Embryonic facial prominence (tissue), 1 donor: Measurements from ENCODE around the gene DEPDC7.
"Not testable (repeated sequence)": the region's sequence is repeated elsewhere in the genome, so short reads cannot be mapped to it uniquely, and the experiment has no call there.

ENCODE experiments used
- DNase-seq: peaks from one replicate; pipeline ENCODE4 v3.0.0-alpha.2; 2016; ENCODE audit errors: extremely low spot score

The DEPDC7 gene

DNA sequence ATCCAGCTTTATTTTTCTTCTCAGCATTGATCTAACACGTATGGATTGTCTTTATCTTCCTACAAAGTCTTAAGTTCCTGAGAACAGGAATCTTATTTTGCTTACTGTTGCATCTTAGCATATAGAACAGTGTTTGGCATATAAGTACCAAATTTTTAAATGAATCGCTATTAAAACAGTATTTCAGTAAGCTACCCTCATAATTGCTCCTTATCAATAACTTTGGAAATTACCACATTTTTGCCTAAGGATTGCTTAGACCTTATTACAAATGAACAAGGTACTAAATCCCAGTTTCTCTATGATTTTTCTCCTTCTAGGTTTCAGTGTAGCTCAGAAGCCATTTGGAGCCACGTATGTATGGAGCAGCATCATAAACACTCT, 9.7 kb downstream of the DEPDC7 start:
- no peak for DNase-seq

DNA sequence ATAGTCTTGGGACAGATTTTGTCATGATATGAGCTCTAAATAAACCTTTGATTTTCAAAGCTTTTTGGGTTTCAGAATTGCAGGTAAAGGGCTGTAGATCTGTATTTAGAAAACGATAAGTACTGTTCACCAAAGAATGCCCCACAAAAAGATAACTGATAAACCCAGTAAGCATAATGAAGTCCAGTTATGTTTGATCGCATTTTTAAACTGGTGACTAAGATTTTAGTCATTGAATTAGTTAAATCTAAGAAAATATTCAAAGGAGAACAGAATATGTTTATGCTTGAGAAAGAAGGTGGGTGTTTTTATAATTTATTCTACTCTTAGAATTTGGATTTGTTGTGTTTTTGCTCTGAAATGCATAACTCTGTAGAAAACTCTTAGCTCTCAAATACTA, 11.6 kb downstream of the DEPDC7 start:
- DNase-seq, result no peak

DNA sequence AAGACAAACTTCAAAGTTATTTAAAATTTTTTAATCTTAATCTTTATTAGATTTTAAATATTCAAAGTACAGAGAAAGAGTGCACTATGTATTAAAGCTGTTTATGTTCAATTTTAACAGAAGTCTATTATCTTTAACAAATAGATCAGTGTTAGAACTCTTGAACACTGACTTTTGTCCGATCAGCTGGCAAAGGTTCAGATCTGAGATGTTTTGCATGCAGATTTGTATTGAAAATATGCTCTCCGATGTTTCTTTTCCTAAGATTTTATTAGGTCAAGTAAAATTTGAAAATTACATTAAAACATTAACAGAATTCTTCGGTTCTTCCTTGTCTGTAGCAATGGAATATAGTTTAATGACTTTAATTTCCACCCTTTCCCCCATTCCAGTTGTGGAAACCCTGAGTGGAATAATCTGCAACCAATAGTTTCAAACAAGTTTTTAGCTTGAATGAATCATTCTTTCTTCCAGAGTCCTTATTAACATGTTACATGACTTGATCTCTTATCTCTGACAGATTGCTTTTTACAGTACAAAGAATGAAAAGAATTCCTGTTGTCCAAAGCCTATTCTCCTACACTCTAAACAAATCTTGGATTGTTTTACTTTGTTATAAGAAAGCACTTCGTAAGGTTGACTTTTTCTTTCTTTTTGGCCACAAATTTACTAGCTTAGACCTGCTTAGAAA, 12.3 kb downstream of the DEPDC7 start:
- DNase-seq, result no peak

DNA sequence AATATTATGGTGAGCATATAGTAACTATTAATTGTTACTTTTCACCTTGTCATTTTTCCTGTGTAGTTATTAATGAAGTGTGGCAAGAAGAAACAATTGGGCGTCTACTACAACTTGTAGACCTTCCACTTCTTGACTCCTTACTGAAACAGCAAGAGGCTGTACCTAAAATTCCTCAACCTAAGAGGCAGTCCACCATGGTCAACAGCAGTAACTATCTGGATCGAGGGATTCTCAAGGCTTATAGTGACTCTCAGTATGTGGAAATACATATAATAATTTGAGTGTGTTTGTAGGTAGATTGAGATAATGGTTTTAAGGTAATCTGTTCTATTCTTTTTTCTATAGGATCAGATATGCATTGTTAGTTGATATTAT, 12.8 kb downstream of the DEPDC7 start:
- no peak for DNase-seq

GRCh38 chr11:33029218-33029617, 13.5 kb downstream of the DEPDC7 start:
- DNase-seq, result not testable (repeated sequence)

DNA sequence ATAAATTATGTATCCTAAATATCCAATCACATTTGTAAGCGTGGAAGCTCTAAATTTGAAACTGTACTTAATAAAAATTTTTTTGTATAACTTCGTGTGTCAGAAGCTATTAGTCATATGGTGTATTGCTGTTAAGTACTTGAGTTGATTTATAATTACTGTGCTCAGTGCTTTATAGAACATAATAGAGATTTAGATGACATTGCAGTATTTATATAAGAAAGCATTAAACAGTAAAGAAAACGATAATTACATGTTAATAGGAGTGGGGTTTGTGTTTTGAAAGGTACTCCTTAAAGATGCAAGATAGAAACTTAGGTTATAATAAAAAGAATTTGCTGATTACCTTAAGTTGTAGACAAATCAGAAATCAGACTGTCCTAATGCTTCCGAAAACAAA, 17.8 kb downstream of the DEPDC7 start:
- DNase-seq, result no peak

GRCh38 chr11:33035011-33035410, 19.3 kb downstream of the DEPDC7 start:
- no peak for DNase-seq

DNA sequence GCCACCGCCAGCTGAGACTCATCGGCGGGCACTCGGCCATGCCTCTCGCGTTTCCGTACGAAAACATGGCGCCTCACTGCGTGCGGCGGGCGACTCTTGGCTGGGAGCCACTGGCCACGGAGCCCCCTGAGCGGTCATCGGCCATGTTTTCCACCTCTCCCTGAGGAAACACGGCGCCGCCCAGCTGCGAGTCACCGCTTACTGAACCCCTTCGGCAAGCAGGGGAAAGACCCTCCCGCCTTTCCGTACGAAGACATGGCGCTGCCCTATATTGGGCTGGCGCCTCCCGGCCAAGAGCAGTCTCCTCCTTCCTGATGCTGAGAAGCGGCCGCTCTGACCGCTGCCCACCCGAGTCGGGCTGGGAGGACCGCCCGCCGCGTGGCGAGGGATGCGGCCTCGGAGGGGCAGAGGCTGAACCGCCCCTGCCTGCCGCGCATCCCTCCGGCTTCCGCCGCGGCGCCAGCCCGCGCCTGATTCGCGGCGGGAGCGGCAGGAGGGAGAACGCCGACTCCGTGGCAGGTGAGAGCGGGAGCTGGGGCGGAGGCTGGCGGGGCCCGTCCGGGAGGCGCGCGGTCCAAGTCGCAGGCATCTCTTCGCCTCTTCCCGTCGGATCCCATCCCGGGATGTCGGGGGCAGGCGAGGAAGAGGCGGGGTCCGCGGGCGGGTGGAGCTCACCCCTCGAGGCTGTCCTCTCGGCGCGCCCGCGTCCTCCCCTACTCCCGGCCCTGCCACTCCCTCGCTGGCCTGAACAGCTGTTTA, 23.8 kb downstream of the DEPDC7 start, which contains the start of gene TCP11L1:
Gene TCP11L1, plus strand, starts transcription at position 299 of the 759 bp plus-strand sequence. CDS start 4,202 bp downstream, outside the sequence.
- peak; percentile 87 for DNase-seq

- no peak for DNase-seq
Observed at GRCh38 chr11:33040033-33040861, 24.6 kb downstream of the DEPDC7 start.

DNA sequence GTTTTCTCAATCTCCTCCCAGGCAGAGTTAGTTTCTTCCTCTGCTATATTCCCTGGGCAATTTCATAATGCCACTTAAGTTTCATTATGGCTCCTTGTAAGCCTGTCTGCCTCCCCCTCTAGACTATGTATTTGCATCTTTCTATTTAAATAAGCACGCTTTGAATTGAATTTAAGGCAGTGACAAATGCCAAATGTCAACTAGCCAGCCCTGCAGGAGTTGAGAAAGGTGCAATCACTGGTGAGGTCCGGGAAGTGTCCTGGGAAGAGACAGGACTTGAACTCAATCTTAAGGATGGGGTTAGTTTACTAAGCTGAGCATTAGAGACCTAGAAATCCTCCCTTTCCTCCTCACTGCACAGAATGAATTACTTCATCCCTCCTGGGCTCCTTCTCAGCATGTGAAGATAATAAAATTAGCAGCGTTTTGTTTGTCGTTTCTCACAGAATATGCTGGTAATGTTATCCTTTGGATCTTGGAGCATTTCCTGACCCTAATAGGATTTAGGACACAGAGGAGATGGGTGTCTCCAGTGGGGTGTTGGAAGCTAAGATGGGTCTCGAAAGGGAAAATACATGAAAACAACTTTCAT, 25.3 kb downstream of the DEPDC7 start:
- DNase-seq, result no peak

- DNase-seq, result no peak
Observed at GRCh38 chr11:33043221-33043830, 27.6 kb downstream of the DEPDC7 start.

- DNase-seq, result no peak
Observed at GRCh38 chr11:33044285-33044756, 28.6 kb downstream of the DEPDC7 start.

GRCh38 chr11:33045551-33046255, 30.0 kb downstream of the DEPDC7 start:
- DNase-seq, result no peak

GRCh38 chr11:33048701-33049100, 33.0 kb downstream of the DEPDC7 start:
- not testable (repeated sequence) for DNase-seq

DNA sequence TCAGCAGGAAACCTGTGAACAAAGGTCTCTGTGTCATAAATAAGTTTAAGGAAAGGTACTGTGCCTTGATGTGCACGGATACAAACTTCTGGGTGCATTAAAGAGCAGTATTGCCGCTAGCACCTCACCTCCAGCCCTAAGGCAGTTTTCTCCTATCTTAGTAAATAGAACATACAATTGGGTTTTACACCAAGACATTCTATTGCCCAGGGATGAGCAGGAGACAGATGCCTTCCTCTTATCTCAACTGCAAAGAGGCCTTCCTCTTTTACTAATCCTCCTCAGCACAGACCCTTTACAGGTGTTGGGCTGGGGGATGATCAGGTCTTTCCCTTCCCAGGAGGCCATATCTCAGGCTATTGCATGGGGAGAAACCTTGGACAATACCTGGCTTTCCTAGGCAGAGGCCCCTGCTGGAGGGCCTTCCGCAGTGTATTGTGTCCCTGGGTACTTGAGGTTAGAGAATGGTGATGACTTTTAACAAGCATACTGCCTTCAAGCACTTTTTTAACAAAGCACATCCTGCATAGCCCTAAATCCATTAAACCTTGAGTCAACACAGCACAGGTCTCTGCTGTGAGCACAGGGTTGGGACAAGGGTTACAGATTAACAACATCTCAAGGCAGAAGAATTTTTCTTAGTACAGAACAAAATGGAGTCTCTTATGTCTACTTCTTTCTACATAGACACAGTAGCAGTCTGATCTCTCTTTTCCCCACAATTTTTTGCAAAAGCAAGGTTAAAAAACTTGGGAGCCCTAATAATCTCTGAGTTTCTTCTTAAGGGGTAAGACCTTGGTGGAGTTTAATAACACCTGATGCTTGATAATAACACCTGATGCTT, 34.1 kb downstream of the DEPDC7 start:
- DNase-seq, result not testable (repeated sequence)

- no peak for DNase-seq
Observed at GRCh38 chr11:33052231-33052630, 36.6 kb downstream of the DEPDC7 start.

GRCh38 chr11:33055375-33055774, 39.7 kb downstream of the DEPDC7 start:
- no peak for DNase-seq

DNA sequence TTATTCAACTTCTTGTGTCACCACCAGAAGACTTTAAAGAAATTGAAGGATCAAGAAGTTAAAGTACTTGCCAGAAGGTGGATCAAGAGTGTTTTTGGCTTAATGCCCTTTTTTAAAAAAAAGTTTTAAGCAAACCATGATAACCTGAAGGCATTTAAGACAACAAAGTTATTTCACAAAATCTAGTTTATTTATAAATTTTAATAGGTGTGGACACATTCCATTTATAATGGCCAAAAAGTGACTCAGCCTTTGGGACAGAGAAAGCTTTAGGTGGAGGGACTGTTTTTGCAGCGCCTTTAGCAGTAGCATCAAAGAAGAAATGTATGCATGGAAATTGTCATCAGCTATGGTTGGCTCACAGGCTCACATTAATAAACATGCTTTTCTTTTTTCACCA, 41.6 kb downstream of the DEPDC7 start:
- no peak for DNase-seq

- DNase-seq, result no peak
Observed at GRCh38 chr11:33059331-33060007, 43.8 kb downstream of the DEPDC7 start.
